Esophagus squamous epithelium (tissue), 4 donors: ENCODE data around the gene GNG8.

Experiments used
- POLR2A ChIP-seq, 4 donors: fragments of 450-650 bp; IDR thresholded peaks; one replicate each; pipeline ENCODE4 v1.6.1; 2017; ENCODE audit warnings: antibody characterized with exemption in 4 of 4, mild to moderate bottlenecking in 4 of 4, moderate library complexity in 3 of 4
- TF ChIP-seq, protein P1 (sequence below), 6 experiments: fragments of 450-650 bp in 4 of 6; fragments of 200-600 bp in 2 of 6; sonication (generic) in 2 of 6; IDR thresholded peaks; one replicate each; pipeline ENCODE4 v1.5.1; 2016 to 2019; ENCODE audit warnings: antibody characterized with exemption in 6 of 6, mild to moderate bottlenecking in 4 of 6, moderate library complexity in 4 of 6

DNA sequence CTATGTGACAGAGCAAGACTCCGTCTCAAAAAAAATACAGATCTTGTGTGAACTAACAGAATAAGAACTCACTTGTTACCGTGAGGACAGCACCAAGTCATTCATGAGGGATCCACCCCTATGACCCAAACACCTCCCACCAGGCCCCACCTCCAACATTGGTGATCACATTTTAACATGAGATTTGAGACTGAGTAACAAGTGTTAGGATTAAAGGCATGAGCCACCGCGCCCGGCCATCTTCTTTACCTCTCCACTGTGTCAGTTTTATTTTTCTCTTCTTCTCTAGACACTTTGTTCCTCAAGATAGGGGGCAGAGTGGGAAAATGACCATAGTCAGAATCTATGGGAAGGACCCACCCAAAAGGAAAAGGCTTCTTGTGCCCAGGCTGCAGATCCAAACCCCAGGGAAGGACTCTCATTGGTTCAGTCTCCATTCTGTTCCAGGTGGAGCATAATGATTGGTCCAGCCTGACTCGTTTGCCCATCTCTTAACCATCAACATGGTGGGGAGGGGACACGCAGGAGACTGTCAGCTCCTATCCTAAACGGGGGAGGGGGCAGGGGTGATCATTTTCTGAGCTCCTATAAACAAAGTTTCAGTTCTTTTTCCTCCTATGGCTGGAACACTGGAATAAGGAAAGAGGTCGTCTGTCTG, 36.2 kb downstream of the GNG8 start:
- TF ChIP-seq POLR2A (IDR thresholded peaks at IDR 0.05) = no peak
- TF ChIP-seq, protein P1, sequence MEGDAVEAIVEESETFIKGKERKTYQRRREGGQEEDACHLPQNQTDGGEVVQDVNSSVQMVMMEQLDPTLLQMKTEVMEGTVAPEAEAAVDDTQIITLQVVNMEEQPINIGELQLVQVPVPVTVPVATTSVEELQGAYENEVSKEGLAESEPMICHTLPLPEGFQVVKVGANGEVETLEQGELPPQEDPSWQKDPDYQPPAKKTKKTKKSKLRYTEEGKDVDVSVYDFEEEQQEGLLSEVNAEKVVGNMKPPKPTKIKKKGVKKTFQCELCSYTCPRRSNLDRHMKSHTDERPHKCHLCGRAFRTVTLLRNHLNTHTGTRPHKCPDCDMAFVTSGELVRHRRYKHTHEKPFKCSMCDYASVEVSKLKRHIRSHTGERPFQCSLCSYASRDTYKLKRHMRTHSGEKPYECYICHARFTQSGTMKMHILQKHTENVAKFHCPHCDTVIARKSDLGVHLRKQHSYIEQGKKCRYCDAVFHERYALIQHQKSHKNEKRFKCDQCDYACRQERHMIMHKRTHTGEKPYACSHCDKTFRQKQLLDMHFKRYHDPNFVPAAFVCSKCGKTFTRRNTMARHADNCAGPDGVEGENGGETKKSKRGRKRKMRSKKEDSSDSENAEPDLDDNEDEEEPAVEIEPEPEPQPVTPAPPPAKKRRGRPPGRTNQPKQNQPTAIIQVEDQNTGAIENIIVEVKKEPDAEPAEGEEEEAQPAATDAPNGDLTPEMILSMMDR (IDR thresholded peaks at IDR 0.05) = no peak
